HG03159 (cell line): ENCODE measurements around the gene ZNF561.
"Not testable (repeated sequence)": the region's sequence is repeated elsewhere in the genome, so short reads cannot be mapped to it uniquely, and the experiment has no call there.

Source experiments
- ATAC-seq: cut with Tn5 transposase; IDR thresholded peaks from one replicate; pipeline ENCODE4 v1.9.1; 2021; ENCODE audit warnings: mild to moderate bottlenecking, moderate library complexity; ENCODE audit not compliant: unreplicated experiment

ZNF561 gene

GRCh38 chr19:9621156-9622037 lies at the start of gene ZNF561:
Gene ZNF561, minus strand, starts transcription at chr19:9621232. Its CDS starts 1,776 bp downstream, at chr19:9619456.
- ATAC-seq = peak; percentile 75

GRCh38 chr19:9668544-9668943 lies 47.5 kb upstream of the ZNF561 start:
- ATAC-seq = no peak

GRCh38 chr19:9667898-9668297 lies 46.9 kb upstream of the ZNF561 start:
- no peak for ATAC-seq

- no peak for ATAC-seq
These were observed 37.7 kb upstream of the ZNF561 start for GRCh38 chr19:9658769-9659168.

- not testable (repeated sequence) for ATAC-seq
These were observed 32.1 kb upstream of the ZNF561 start for GRCh38 chr19:9653066-9653555.

GRCh38 chr19:9651464-9651863 lies 30.4 kb upstream of the ZNF561 start:
- ATAC-seq = not testable (repeated sequence)

- no peak for ATAC-seq
These were observed 29.3 kb upstream of the ZNF561 start for GRCh38 chr19:9650345-9650744.

GRCh38 chr19:9645472-9645871 lies 24.4 kb upstream of the ZNF561 start:
- no peak for ATAC-seq

- no peak for ATAC-seq
These were observed 23.4 kb upstream of the ZNF561 start for GRCh38 chr19:9644472-9644871.

GRCh38 chr19:9641810-9642209 lies 20.8 kb upstream of the ZNF561 start:
- ATAC-seq = no peak

- no peak for ATAC-seq
These were observed 19.9 kb upstream of the ZNF561 start for GRCh38 chr19:9640956-9641355.

- ATAC-seq = no peak
These were observed 15.0 kb upstream of the ZNF561 start for GRCh38 chr19:9636018-9636417.

GRCh38 chr19:9627856-9628255 lies 6.8 kb upstream of the ZNF561 start:
- no peak for ATAC-seq

- no peak for ATAC-seq
These were observed 1.5 kb upstream of the ZNF561 start for GRCh38 chr19:9622531-9622930.

- ATAC-seq = peak; percentile 43
These were observed 233 bp downstream of the ZNF561 start for GRCh38 chr19:9620842-9621155.

- no peak for ATAC-seq
These were observed 5.2 kb downstream of the ZNF561 start for GRCh38 chr19:9615844-9616243.

- ATAC-seq = no peak
These were observed 10.4 kb downstream of the ZNF561 start for GRCh38 chr19:9610484-9611113.

- no peak for ATAC-seq
These were observed 12.1 kb downstream of the ZNF561 start for GRCh38 chr19:9608912-9609311.

GRCh38 chr19:9597027-9597426 lies 24.0 kb downstream of the ZNF561 start:
- no peak for ATAC-seq

GRCh38 chr19:9586764-9587163 lies 34.3 kb downstream of the ZNF561 start:
- ATAC-seq = no peak

- peak; percentile 88 for ATAC-seq
These were observed 36.8 kb downstream of the ZNF561 start, which contains the start of gene ZNF121 for GRCh38 chr19:9584073-9584833. Gene ZNF121, minus strand, starts transcription at chr19:9584504. Its CDS starts 16,407 bp downstream, at chr19:9568097.
